Skeletal muscle tissue (tissue), 4 donors: ENCODE results near the gene TMEM187. TPM values are rescaled to one million over a fixed set of nuclear protein-coding genes. Genes with fewer than 3 reads are reported as not detected.

Experiments used
- H3K27ac ChIP-seq: one replicate; pipeline ENCODE4 v1.7.0; 2013; ENCODE audit warnings: mild to moderate bottlenecking, low read depth, low read length, inconsistent platforms
- H3K27me3 ChIP-seq, 3 donors: one replicate each; pipeline ENCODE4 v1.7.0; 2013; ENCODE audit warnings: low read length in 3 of 3; ENCODE audit not compliant: control insufficient read depth in 3 of 3, insufficient read depth in 3 of 3
- H3K36me3 ChIP-seq, 3 donors: one replicate each; pipeline ENCODE4 v1.7.0; 2013; ENCODE audit warnings: low read length in 3 of 3; ENCODE audit not compliant: control insufficient read depth in 3 of 3, insufficient read depth in 3 of 3
- H3K4me1 ChIP-seq, 3 donors: one replicate each; pipeline ENCODE4 v1.7.0; 2013; ENCODE audit warnings: low read length in 3 of 3, mild to moderate bottlenecking in 3 of 3; ENCODE audit not compliant: control insufficient read depth in 3 of 3, insufficient read depth in 3 of 3
- H3K4me3 ChIP-seq, 3 donors: one replicate each; pipeline ENCODE4 v1.7.0; 2013; ENCODE audit warnings: low read length in 3 of 3
- H3K9ac ChIP-seq, 3 donors: one replicate each; pipeline ENCODE4 v1.7.0; 2013; ENCODE audit warnings: low read length in 3 of 3, mild to moderate bottlenecking in 3 of 3, moderate library complexity in 2 of 3, low read depth in 1 of 3
- H3K9me3 ChIP-seq, 3 donors: one replicate each; pipeline ENCODE4 v1.7.0; 2013; ENCODE audit warnings: low read length in 3 of 3; ENCODE audit not compliant: control insufficient read depth in 3 of 3
- total RNA-seq: library from RNA; depleted of rRNA; stranded (reverse); fragments of >200 nt; gene quantifications from one replicate; pipeline ENCODE4 v1.2.3, GENCODE V29; 2014
- donor health status: Osteomylitis.

TMEM187 gene
- total RNA-seq, 1 donor from 2014 or later = 2.1 TPM

GRCh38 chrX:154024271-154024670, 51.7 kb downstream of the TMEM187 start:
- Histone ChIP-seq H3K27me3 (peaks cover 0 to 2% (median 0%) of the 10 kb centered on the region in 3 donors), H3K27ac (no peak overlapping the region), H3K36me3 (peaks cover 0 to 3% (median 2%) of the 10 kb centered on the region in 3 donors), H3K9ac (no peak overlapping the region), H3K9me3 (no peaks in the 10 kb centered on the region), H3K4me1 (peaks cover 8 to 34% (median 22%) of the 10 kb centered on the region in 3 donors), H3K4me3 (no peak overlapping the region)

- peaks cover 0 to 2% (median 0%) of the 10 kb centered on the region in 3 donors for H3K27me3 ChIP-seq
- peaks cover 8 to 32% (median 22%) of the 10 kb centered on the region in 3 donors for H3K4me1 ChIP-seq
- no peak overlapping the region for H3K27ac ChIP-seq
- H3K36me3 ChIP-seq = peaks cover 4 to 6% (median 4%) of the 10 kb centered on the region in 3 donors
- peak overlapping the region in 1 of 3 donors; percentile 16 for H3K9ac ChIP-seq
- no peak overlapping the region for H3K4me3 ChIP-seq
- H3K9me3 ChIP-seq = no peaks in the 10 kb centered on the region
Measured at GRCh38 chrX:154025230-154025629, 52.7 kb downstream of the TMEM187 start.

DNA sequence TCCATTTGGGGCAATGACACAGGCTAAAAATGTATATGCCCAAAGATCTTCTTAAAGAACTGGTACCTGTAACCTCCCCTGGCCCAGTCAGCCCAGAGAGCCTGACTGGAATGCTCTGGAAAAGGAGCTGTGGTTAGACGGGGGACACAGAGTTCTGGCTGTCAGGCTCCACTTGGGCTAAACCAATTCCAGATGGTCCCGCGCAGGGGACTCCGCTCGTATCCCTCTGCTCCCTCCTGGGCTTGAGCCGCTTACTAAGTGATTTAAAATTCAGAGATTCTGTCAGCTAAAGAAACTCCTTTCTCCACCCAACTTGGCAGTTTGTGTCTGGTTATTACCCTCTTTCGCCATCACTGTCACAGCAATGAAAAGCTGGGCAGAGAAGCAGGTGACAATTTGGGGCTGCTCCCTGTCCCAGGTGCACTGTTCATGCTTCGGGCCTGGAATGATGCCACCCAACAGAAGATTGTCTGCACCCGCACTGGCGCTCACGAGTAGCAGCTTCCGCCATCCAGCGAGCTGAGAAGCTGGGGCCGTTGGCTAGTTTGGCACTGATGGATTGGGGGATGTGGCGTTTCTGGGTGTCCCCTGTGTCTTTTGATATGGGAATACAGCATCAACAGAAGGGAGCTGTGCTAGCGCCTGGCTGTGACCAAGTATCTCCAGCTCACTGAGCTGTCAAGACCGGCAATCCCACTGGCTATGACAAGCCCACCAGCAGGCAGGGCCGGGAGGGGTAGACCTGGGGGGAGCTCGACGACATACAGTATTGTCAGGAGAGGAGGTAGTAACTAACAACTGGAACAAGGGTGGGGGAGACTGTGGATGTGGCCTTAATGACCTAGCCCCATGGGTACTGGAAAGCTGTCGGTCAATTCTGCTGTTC, 53.8 kb downstream of the TMEM187 start:
- H3K9me3 ChIP-seq = no peaks in the 10 kb centered on the region
- H3K36me3 ChIP-seq = peaks cover 7 to 13% (median 11%) of the 10 kb centered on the region in 3 donors
- H3K9ac ChIP-seq = no peak overlapping the region
- H3K4me3 ChIP-seq = no peak overlapping the region
- H3K27me3 ChIP-seq = peaks cover 0 to 2% (median 0%) of the 10 kb centered on the region in 3 donors
- H3K27ac ChIP-seq = no peak overlapping the region
- H3K4me1 ChIP-seq = peaks cover 0 to 21% (median 13%) of the 10 kb centered on the region in 3 donors

DNA sequence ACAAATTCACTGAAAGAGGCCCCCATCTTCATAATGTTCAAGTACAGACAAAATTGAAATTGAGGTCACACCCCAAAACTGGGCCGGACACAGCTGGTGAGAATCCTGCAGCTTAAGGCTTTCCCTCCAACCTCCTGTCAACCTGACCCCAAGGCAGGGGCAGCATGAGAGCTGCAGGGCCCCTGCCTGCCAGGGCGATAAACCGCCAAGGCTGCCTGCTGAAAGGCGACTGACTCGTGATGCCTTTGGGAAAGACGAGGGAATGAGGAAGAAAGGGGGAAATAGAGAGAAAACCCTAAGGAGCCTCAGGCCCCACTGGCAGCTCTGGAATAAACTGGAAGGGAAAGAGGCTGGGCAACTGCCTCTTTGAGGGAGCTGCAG, 54.5 kb downstream of the TMEM187 start:
- H3K9me3 ChIP-seq = no peaks in the 10 kb centered on the region
- peaks cover 13 to 17% (median 15%) of the 10 kb centered on the region in 3 donors for H3K36me3 ChIP-seq
- H3K4me3 ChIP-seq = no peak overlapping the region
- H3K4me1 ChIP-seq = peaks cover 0 to 19% (median 13%) of the 10 kb centered on the region in 3 donors
- peaks cover 0 to 2% (median 0%) of the 10 kb centered on the region in 3 donors for H3K27me3 ChIP-seq
- no peak overlapping the region for H3K27ac ChIP-seq
- no peak overlapping the region for H3K9ac ChIP-seq

- Histone ChIP-seq H3K4me1 (peaks cover 0 to 15% (median 13%) of the 10 kb centered on the region in 3 donors), H3K27ac (no peak overlapping the region), H3K9ac (no peak overlapping the region), H3K27me3 (peaks cover 0 to 2% (median 0%) of the 10 kb centered on the region in 3 donors), H3K36me3 (peaks cover 13 to 17% (median 16%) of the 10 kb centered on the region in 3 donors), H3K4me3 (no peak overlapping the region), H3K9me3 (no peaks in the 10 kb centered on the region)
Measured at GRCh38 chrX:154027986-154028385, 55.4 kb downstream of the TMEM187 start.

- Histone ChIP-seq H3K4me3 (no peak overlapping the region), H3K27ac (no peak overlapping the region), H3K36me3 (peaks cover 13 to 17% (median 16%) of the 10 kb centered on the region in 3 donors), H3K27me3 (peaks cover 0 to 2% (median 0%) of the 10 kb centered on the region in 3 donors), H3K9ac (no peak overlapping the region), H3K9me3 (no peaks in the 10 kb centered on the region), H3K4me1 (peaks cover 0 to 18% (median 17%) of the 10 kb centered on the region in 3 donors)
Measured at GRCh38 chrX:154028502-154029184, 56.1 kb downstream of the TMEM187 start.

- H3K36me3 ChIP-seq = peaks cover 13 to 17% (median 16%) of the 10 kb centered on the region in 3 donors
- H3K4me1 ChIP-seq = peaks cover 0 to 21% (median 19%) of the 10 kb centered on the region in 3 donors
- no peaks in the 10 kb centered on the region for H3K9me3 ChIP-seq
- H3K4me3 ChIP-seq = no peak overlapping the region
- no peak overlapping the region for H3K27ac ChIP-seq
- no peak overlapping the region for H3K9ac ChIP-seq
- peaks cover 0 to under 1% (median 0%) of the 10 kb centered on the region in 3 donors for H3K27me3 ChIP-seq
Measured at GRCh38 chrX:154029439-154029838, 56.9 kb downstream of the TMEM187 start.

- Histone ChIP-seq H3K27me3 (no peaks in the 10 kb centered on the region), H3K9ac (no peak overlapping the region), H3K36me3 (peaks cover 13 to 17% (median 16%) of the 10 kb centered on the region in 3 donors), H3K27ac (no peak overlapping the region), H3K4me1 (peaks cover 0 to 18% (median 16%) of the 10 kb centered on the region in 3 donors), H3K4me3 (no peak overlapping the region), H3K9me3 (no peaks in the 10 kb centered on the region)
Measured at GRCh38 chrX:154030266-154030665, 57.7 kb downstream of the TMEM187 start.

DNA sequence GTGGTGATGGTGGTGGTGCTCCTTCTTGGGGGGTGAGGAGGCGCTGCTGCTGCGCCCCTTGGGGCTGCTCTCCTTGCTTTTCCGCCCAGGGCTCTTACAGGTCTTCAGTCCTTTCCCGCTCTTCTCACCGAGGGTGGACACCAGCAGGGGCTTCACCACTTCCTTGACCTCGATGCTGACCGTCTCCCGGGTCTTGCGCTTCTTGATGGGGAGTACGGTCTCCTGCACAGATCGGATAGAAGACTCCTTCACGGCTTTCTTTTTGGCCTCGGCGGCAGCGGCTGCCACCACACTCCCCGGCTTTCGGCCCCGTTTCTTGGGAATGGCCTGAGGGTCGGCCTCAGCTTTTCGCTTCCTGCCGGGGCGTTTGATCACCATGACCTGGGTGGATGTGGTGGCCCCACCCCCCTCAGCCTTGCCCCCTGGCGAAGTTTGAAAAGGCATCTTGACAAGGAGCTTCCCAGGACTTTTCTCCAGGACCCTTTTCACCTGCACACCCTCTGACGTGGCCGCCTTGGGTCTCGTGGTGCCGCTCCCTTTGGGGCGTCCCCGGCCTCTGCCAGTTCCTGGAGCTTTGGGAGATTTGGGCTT, 58.3 kb downstream of the TMEM187 start:
- Histone ChIP-seq H3K9ac (no peak overlapping the region), H3K4me1 (peaks cover 0 to 14% (median 13%) of the 10 kb centered on the region in 3 donors), H3K36me3 (peaks cover 13 to 17% (median 16%) of the 10 kb centered on the region in 3 donors), H3K9me3 (no peaks in the 10 kb centered on the region), H3K4me3 (no peak overlapping the region), H3K27me3 (no peaks in the 10 kb centered on the region), H3K27ac (no peak overlapping the region)
